GM23248 (cell line): Measurements from ENCODE around the gene XPC. TPM values are rescaled to one million over a fixed set of nuclear protein-coding genes. Genes with fewer than 3 reads are reported as not detected.

ENCODE experiments used
- DNase-seq: peaks from one replicate; pipeline ENCODE4 v3.0.0-alpha.2; 2015
- H2AFZ ChIP-seq: fragments of 200-600 bp; sonication (generic); 2 replicates; pipeline ENCODE4 v1.6.1; 2016; ENCODE audit warnings: antibody characterized with exemption
- H3F3A ChIP-seq: fragments of 200-600 bp; sonication (generic); 2 replicates; pipeline ENCODE4 v1.6.1; 2016; ENCODE audit warnings: mild to moderate bottlenecking, antibody characterized with exemption, mixed run types; ENCODE audit not compliant: insufficient read depth
- H3K27ac ChIP-seq: fragments of 200-600 bp; sonication (generic); 2 replicates; pipeline ENCODE4 v1.5.1; 2016; ENCODE audit warnings: mild to moderate bottlenecking
- H3K27me3 ChIP-seq: fragments of 200-600 bp; sonication (generic); replicated peaks from 2 replicates; pipeline ENCODE4 v1.6.1; 2016; ENCODE audit warnings: mild to moderate bottlenecking; ENCODE audit not compliant: insufficient read depth
- H3K36me3 ChIP-seq: fragments of 200-600 bp; sonication (generic); 2 replicates; pipeline ENCODE4 v1.6.1; 2016; ENCODE audit warnings: low read depth, mild to moderate bottlenecking
- H3K4me1 ChIP-seq: fragments of 200-600 bp; sonication (generic); 2 replicates; pipeline ENCODE4 v1.6.1; 2016; ENCODE audit warnings: mild to moderate bottlenecking; ENCODE audit not compliant: insufficient read depth
- H3K4me2 ChIP-seq: fragments of 200-600 bp; sonication (generic); one replicate; pipeline ENCODE4 v1.6.1; 2016; ENCODE audit warnings: mild to moderate bottlenecking; ENCODE audit not compliant: unreplicated experiment
- H3K4me3 ChIP-seq: fragments of 200-600 bp; sonication (generic); 2 replicates; pipeline ENCODE4 v1.5.1; 2016; ENCODE audit warnings: mild to moderate bottlenecking
- H3K79me2 ChIP-seq: fragments of 200-600 bp; sonication (generic); 2 replicates; pipeline ENCODE4 v1.6.1; 2016; ENCODE audit warnings: mild to moderate bottlenecking; ENCODE audit not compliant: insufficient read depth
- H3K9ac ChIP-seq: fragments of 200-600 bp; sonication (generic); 2 replicates; pipeline ENCODE4 v1.6.1; 2016; ENCODE audit warnings: mild to moderate bottlenecking
- H3K9me2 ChIP-seq: fragments of 200-600 bp; sonication (generic); 2 replicates; pipeline ENCODE4 v1.6.1; 2016; ENCODE audit warnings: mixed run types, mild to moderate bottlenecking, moderate library complexity; ENCODE audit not compliant: insufficient read depth
- H3K9me3 ChIP-seq: fragments of 200-600 bp; sonication (generic); one replicate; pipeline ENCODE4 v1.6.1; 2017; ENCODE audit warnings: low read depth
- H4K20me1 ChIP-seq: fragments of 200-600 bp; sonication (generic); 2 replicates; pipeline ENCODE4 v1.6.0; 2016; ENCODE audit not compliant: insufficient read depth
- EZH2 ChIP-seq: fragments of 200-600 bp; sonication (generic); IDR thresholded peaks from 2 replicates; pipeline ENCODE4 v1.6.1; 2018; ENCODE audit warnings: antibody characterized with exemption, mild to moderate bottlenecking; ENCODE audit not compliant: insufficient read depth, poor library complexity, severe bottlenecking
- EZH2phosphoT487 ChIP-seq: fragments of 200-600 bp; sonication (generic); IDR thresholded peaks from 2 replicates; pipeline ENCODE4 v1.6.1; 2018; ENCODE audit warnings: antibody characterized with exemption, moderate library complexity, mild to moderate bottlenecking, low read depth; ENCODE audit not compliant: insufficient read depth
- WGBS, 2 experiments: methylation state at CpG; one replicate each; pipeline ENCODE4 v1.1.6; 2015 to 2017; ENCODE audit warnings: low lambda C conversion rate in 2 of 2, low coverage in 1 of 2; ENCODE audit errors: missing lambda C conversion rate in 2 of 2; 5-methylcytosine and 5-hydroxymethylcytosine counted together
- in situ Hi-C: fragments of 300-500 bp; cut with MboI; formaldehyde crosslinking; loops from 2 replicates; pipeline ENCODE4 v1.15.0; 2020
- polyA plus RNA-seq: library from polyadenylated mRNA; unstranded; fragments of >200 nt; fragmentation: Nextera tagmentation; extraction: Ambion mirVana; gene quantifications from 2 replicates; pipeline ENCODE4 v1.2.1, GENCODE V29; 2016
- total RNA-seq: library from RNA; depleted of rRNA; stranded (reverse); fragments of >200 nt; shearing (Covaris generic); gene quantifications from 2 replicates; pipeline ENCODE4 v1.2.3, GENCODE V29; 2014

The XPC gene
- total and polyA plus RNA-seq, 2 experiments from 2014 or later, result 42.4 to 62.1 TPM

GRCh38 chr3:14220933-14221332, 42.5 kb upstream of the XPC start:
- no peaks in the 10 kb centered on the region for H3K27me3 ChIP-seq
- no peak overlapping the region for H2AFZ ChIP-seq
- no peak overlapping the region for H3K9ac ChIP-seq
- no peak overlapping the region for H3K4me2 ChIP-seq
- TF ChIP-seq EZH2 (no peak), EZH2phosphoT487 (no peak)
- no peaks in the 10 kb centered on the region for H3K9me2 ChIP-seq
- H3K79me2 ChIP-seq, result no peaks in the 10 kb centered on the region
- H3K36me3 ChIP-seq, result no peaks in the 10 kb centered on the region
- no peak for DNase-seq
- 33 to 38% methylated on average over 1 of the region's 1 CpG for WGBS, 2 experiments
- H3K4me3 ChIP-seq, result no peak overlapping the region
- H3K27ac ChIP-seq, result no peak overlapping the region
- no peaks in the 10 kb centered on the region for H3F3A ChIP-seq
- H4K20me1 ChIP-seq, result no peaks in the 10 kb centered on the region
- H3K9me3 ChIP-seq, result peaks cover 4% of the 10 kb centered on the region
- peaks cover 9% of the 10 kb centered on the region; the same call in 1 of the 2 replicates for H3K4me1 ChIP-seq
- in situ Hi-C loops, result no loop called here

GRCh38 chr3:14218355-14218754, 40.0 kb upstream of the XPC start:
- no peak overlapping the region for H3K4me3 ChIP-seq
- no peak overlapping the region for H2AFZ ChIP-seq
- no peaks in the 10 kb centered on the region for H3K4me1 ChIP-seq
- TF ChIP-seq EZH2, result no peak
- no peak for TF ChIP-seq EZH2phosphoT487
- H3K9ac ChIP-seq, result no peak overlapping the region
- no peaks in the 10 kb centered on the region for H3K9me2 ChIP-seq
- no peaks in the 10 kb centered on the region for H3K27me3 ChIP-seq
- no peaks in the 10 kb centered on the region for H3K79me2 ChIP-seq
- no peaks in the 10 kb centered on the region for H4K20me1 ChIP-seq
- in situ Hi-C loops, result no loop called here
- H3K9me3 ChIP-seq, result peaks cover 4% of the 10 kb centered on the region
- H3K4me2 ChIP-seq, result no peak overlapping the region
- no peak overlapping the region for H3K27ac ChIP-seq
- no peaks in the 10 kb centered on the region for H3F3A ChIP-seq
- DNase-seq, result no peak
- no peaks in the 10 kb centered on the region for H3K36me3 ChIP-seq

GRCh38 chr3:14216257-14217048, 38.1 kb upstream of the XPC start:
- in situ Hi-C loops, result no loop called here
- Histone ChIP-seq H4K20me1 (no peaks in the 10 kb centered on the region), H3K79me2 (no peaks in the 10 kb centered on the region), H3K4me3 (no peak overlapping the region), H3F3A (peaks cover 5% of the 10 kb centered on the region; the same call in 1 of the 2 replicates), H3K27me3 (no peaks in the 10 kb centered on the region), H3K27ac (no peak overlapping the region), H2AFZ (no peak overlapping the region), H3K4me2 (no peak overlapping the region), H3K9ac (no peak overlapping the region), H3K9me3 (peaks cover 4% of the 10 kb centered on the region), H3K4me1 (peaks cover 8% of the 10 kb centered on the region), H3K9me2 (no peaks in the 10 kb centered on the region), H3K36me3 (no peaks in the 10 kb centered on the region)
- DNase-seq, result no peak
- TF ChIP-seq EZH2, result no peak
- TF ChIP-seq EZH2phosphoT487, result no peak
- 78 to 79% methylated on average over 22 of the region's 22 CpGs for WGBS, 2 experiments

GRCh38 chr3:14214764-14215163, 36.4 kb upstream of the XPC start:
- no peak overlapping the region for H3K9ac ChIP-seq
- no peaks in the 10 kb centered on the region for H3K9me2 ChIP-seq
- H4K20me1 ChIP-seq, result no peaks in the 10 kb centered on the region
- no peaks in the 10 kb centered on the region for H3K27me3 ChIP-seq
- DNase-seq, result no peak
- peaks cover 17% of the 10 kb centered on the region for H3F3A ChIP-seq
- no peak overlapping the region for H3K4me2 ChIP-seq
- in situ Hi-C loops, result no loop called here
- H2AFZ ChIP-seq, result no peak overlapping the region
- H3K9me3 ChIP-seq, result no peaks in the 10 kb centered on the region
- H3K27ac ChIP-seq, result no peak overlapping the region
- 95 to 96% methylated on average over 4 of the region's 4 CpGs for WGBS, 2 experiments
- H3K4me3 ChIP-seq, result no peak overlapping the region
- no peak for TF ChIP-seq EZH2phosphoT487
- TF ChIP-seq EZH2, result no peak
- no peaks in the 10 kb centered on the region for H3K79me2 ChIP-seq
- no peaks in the 10 kb centered on the region for H3K36me3 ChIP-seq
- peaks cover 24% of the 10 kb centered on the region for H3K4me1 ChIP-seq
